HEK293 (cell line): ENCODE results near the gene STARD13.

ENCODE experiments used
- CTCF ChIA-PET: fragments of 350-600 bp; formaldehyde crosslinking; extraction: SDS; loops from one replicate; lab custom pipeline; 2021; ENCODE audit warnings: antibody characterized with exemption; lab: Yijun Ruan, JAX
- POLR2A ChIA-PET: fragments of 300-600 bp; formaldehyde crosslinking; extraction: SDS; loops from one replicate; lab custom pipeline; 2020; ENCODE audit warnings: antibody characterized with exemption, inconsistent platforms; lab: Yijun Ruan, JAX
- H3K27ac ChIP-seq: fragments of 200-500 bp; sonication (Bioruptor generic); 2 replicates; pipeline ENCODE4 v1.5.1; 2014; ENCODE audit warnings: low read depth, low read length, control low read depth, inconsistent platforms; ENCODE audit errors: extremely low read depth
- H3K36me3 ChIP-seq, 2 experiments: fragments of 200-500 bp in 1 of 2; sonication (Bioruptor generic) in 1 of 2; 1 replicate in 1 of 2; 2 replicates in 1 of 2; pipeline ENCODE4 v1.5.1; 2014 to 2017; ENCODE audit warnings: inconsistent platforms in 2 of 2, low read length in 2 of 2; ENCODE audit not compliant: control insufficient read depth in 2 of 2, insufficient read depth in 1 of 2
- H3K4me1 ChIP-seq: fragments of 200-500 bp; sonication (Bioruptor generic); 2 replicates; pipeline ENCODE4 v1.5.1; 2014; ENCODE audit warnings: mild to moderate bottlenecking, low read length, inconsistent platforms; ENCODE audit not compliant: control insufficient read depth, insufficient read depth
- H3K4me3 ChIP-seq: 2 replicates; pipeline ENCODE4 v1.5.1; 2011; ENCODE audit warnings: low read depth, mild to moderate bottlenecking, control low read depth, low read length, moderate library complexity
- H3K9me3 ChIP-seq: fragments of 200-500 bp; sonication (Bioruptor generic); 2 replicates; pipeline ENCODE4 v1.5.1; 2014; ENCODE audit warnings: low read depth, low read length, inconsistent platforms; ENCODE audit not compliant: control insufficient read depth, insufficient read depth
- BCL6B ChIP-seq: fragments of 450-650 bp; formaldehyde crosslinking; IDR thresholded peaks from 2 replicates; pipeline ENCODE4 v1.5.1; 2017; ENCODE audit warnings: missing biosample characterization, missing genetic modification characterization
- FEZF1 ChIP-seq: fragments of 450-650 bp; formaldehyde crosslinking; IDR thresholded peaks from 2 replicates; pipeline ENCODE4 v1.5.1; 2016; ENCODE audit warnings: missing biosample characterization, missing genetic modification characterization
- GFI1B ChIP-seq: fragments of 450-650 bp; formaldehyde crosslinking; IDR thresholded peaks from 2 replicates; pipeline ENCODE4 v1.5.1; 2016; ENCODE audit warnings: missing biosample characterization, missing genetic modification characterization
- KLF17 ChIP-seq: fragments of 450-650 bp; formaldehyde crosslinking; IDR thresholded peaks from 2 replicates; pipeline ENCODE4 v1.5.1; 2016; ENCODE audit warnings: missing biosample characterization, missing genetic modification characterization
- MYNN ChIP-seq: fragments of 450-650 bp; formaldehyde crosslinking; IDR thresholded peaks from 2 replicates; pipeline ENCODE4 v1.5.1; 2016; ENCODE audit warnings: missing biosample characterization, missing genetic modification characterization, borderline replicate concordance
- TCF7L2 ChIP-seq: IDR thresholded peaks from 2 replicates; pipeline ENCODE4 v1.6.1; 2011; ENCODE audit warnings: low read depth, mild to moderate bottlenecking, inconsistent platforms, low read length, moderate library complexity, borderline replicate concordance
- YY1 ChIP-seq: fragments of 450-650 bp; formaldehyde crosslinking; IDR thresholded peaks from 2 replicates; pipeline ENCODE4 v1.5.1; 2018; ENCODE audit warnings: missing biosample characterization, missing genetic modification characterization
- ZBTB8A ChIP-seq: fragments of 450-650 bp; formaldehyde crosslinking; IDR thresholded peaks from 2 replicates; pipeline ENCODE4 v1.5.1; 2016; ENCODE audit warnings: missing biosample characterization, missing genetic modification characterization
- ZFHX2 ChIP-seq: fragments of 450-650 bp; formaldehyde crosslinking; conservative IDR thresholded peaks from 2 replicates; pipeline ENCODE4 v1.5.1; 2016; ENCODE audit warnings: missing biosample characterization, missing genetic modification characterization
- ZIC2 ChIP-seq: fragments of 450-650 bp; formaldehyde crosslinking; IDR thresholded peaks from 2 replicates; pipeline ENCODE4 v1.5.1; 2016; ENCODE audit warnings: missing biosample characterization, missing genetic modification characterization
- ZNF146 ChIP-seq: fragments of 450-650 bp; formaldehyde crosslinking; IDR thresholded peaks from 2 replicates; pipeline ENCODE4 v1.5.1; 2016; ENCODE audit warnings: missing biosample characterization, missing genetic modification characterization
- ZNF16 ChIP-seq: fragments of 450-650 bp; formaldehyde crosslinking; IDR thresholded peaks from 2 replicates; pipeline ENCODE4 v1.5.1; 2016; ENCODE audit warnings: low read depth, missing biosample characterization, missing genetic modification characterization
- ZNF223 ChIP-seq: fragments of 450-650 bp; formaldehyde crosslinking; IDR thresholded peaks from 2 replicates; pipeline ENCODE4 v1.5.1; 2016; ENCODE audit warnings: missing biosample characterization, missing genetic modification characterization
- ZNF404 ChIP-seq: fragments of 450-650 bp; formaldehyde crosslinking; IDR thresholded peaks from 2 replicates; pipeline ENCODE4 v1.5.1; 2017; ENCODE audit warnings: missing biosample characterization, missing genetic modification characterization
- ZNF501 ChIP-seq: fragments of 450-650 bp; formaldehyde crosslinking; IDR thresholded peaks from 2 replicates; pipeline ENCODE4 v1.5.1; 2016; ENCODE audit warnings: missing biosample characterization, missing genetic modification characterization
- ZNF596 ChIP-seq: fragments of 450-650 bp; IDR thresholded peaks from 2 replicates; pipeline ENCODE4 v1.5.0; 2018; ENCODE audit warnings: missing biosample characterization, mild to moderate bottlenecking, missing genetic modification characterization, moderate library complexity
- ZNF654 ChIP-seq: fragments of 450-650 bp; formaldehyde crosslinking; IDR thresholded peaks from 2 replicates; pipeline ENCODE4 v1.5.1; 2016; ENCODE audit warnings: low read depth, missing biosample characterization, missing genetic modification characterization
- ZNF670 ChIP-seq: fragments of 450-650 bp; formaldehyde crosslinking; IDR thresholded peaks from 2 replicates; pipeline ENCODE4 v1.5.1; 2016; ENCODE audit warnings: missing biosample characterization, missing genetic modification characterization, low read depth
- TF ChIP-seq, protein P1 (sequence below): fragments of 450-650 bp; formaldehyde crosslinking; IDR thresholded peaks from 2 replicates; pipeline ENCODE4 v1.5.1; 2016; ENCODE audit warnings: missing biosample characterization, missing genetic modification characterization
- TF ChIP-seq, protein P2 (sequence below): fragments of 450-650 bp; formaldehyde crosslinking; IDR thresholded peaks from 2 replicates; pipeline ENCODE4 v1.5.1; 2016; ENCODE audit warnings: missing biosample characterization, missing genetic modification characterization

The STARD13 gene

DNA sequence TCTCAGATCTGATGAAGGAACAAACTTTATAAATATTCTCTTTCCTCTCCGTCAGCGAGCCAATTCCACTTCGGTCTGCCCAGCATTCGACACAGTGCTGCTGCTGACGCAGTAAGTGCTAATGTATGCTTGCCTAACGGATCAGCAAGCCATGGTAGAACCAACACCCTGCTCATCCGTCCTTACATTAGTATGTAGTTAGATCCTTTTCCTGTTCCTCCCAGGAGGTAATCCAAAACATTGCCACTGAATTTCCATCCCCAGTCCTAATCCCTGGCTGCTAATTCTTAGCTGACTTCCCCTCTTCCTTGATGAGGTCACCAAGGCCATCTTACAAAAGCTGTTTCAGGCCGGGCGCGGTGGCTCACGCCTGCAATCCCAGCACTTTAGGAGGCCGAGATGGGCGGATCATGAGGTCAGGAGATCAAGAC, 88.0 kb downstream of the STARD13 start:
- TF ChIP-seq BCL6B (no peak), ZNF596 (tag by site-specific recombination) (no peak), ZNF404 (tag by site-specific recombination) (no peak), YY1 (no peak), FEZF1 (tag by site-specific recombination) (no peak), ZNF654 (tag by site-specific recombination) (no peak), ZFHX2 (tag by site-specific recombination) (no peak)
- TF ChIP-seq, protein P1, sequence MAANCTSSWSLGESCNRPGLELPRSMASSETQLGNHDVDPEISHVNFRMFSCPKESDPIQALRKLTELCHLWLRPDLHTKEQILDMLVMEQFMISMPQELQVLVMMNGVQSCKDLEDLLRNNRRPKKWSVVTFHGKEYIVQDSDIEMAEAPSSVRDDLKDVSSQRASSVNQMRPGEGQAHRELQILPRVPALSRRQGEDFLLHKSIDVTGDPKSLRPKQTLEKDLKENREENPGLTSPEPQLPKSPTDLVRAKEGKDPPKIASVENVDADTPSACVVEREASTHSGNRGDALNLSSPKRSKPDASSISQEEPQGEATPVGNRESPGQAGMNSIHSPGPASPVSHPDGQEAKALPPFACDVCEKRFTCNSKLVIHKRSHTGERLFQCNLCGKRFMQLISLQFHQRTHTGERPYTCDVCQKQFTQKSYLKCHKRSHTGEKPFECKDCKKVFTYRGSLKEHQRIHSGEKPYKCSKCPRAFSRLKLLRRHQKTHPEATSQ, result no peak
- TF ChIP-seq, protein P2, sequence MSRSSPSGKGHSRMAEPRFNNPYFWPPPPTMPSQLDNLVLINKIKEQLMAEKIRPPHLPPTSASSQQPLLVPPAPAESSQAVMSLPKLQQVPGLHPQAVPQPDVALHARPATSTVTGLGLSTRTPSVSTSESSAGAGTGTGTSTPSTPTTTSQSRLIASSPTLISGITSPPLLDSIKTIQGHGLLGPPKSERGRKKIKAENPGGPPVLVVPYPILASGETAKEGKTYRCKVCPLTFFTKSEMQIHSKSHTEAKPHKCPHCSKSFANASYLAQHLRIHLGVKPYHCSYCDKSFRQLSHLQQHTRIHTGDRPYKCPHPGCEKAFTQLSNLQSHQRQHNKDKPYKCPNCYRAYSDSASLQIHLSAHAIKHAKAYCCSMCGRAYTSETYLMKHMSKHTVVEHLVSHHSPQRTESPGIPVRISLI (tag by site-specific recombination), result no peak
- TF ChIP-seq, all 188 proteins: peak for 0
- ChIA-PET POLR2A (no interaction called here), CTCF (interaction anchor here (0.6 kb wide), 1 partner anchor 1797 kb away, joined by 3 read pairs; no protein-coding TSS in a partner anchor)
- no peaks in the 10 kb centered on the region for H3K9me3 ChIP-seq
- no peak overlapping the region for H3K4me3 ChIP-seq
- H3K4me1 ChIP-seq, result peaks cover 9% of the 10 kb centered on the region
- H3K36me3 ChIP-seq, result no peaks in the 10 kb centered on the region
- no peak overlapping the region for H3K27ac ChIP-seq

DNA sequence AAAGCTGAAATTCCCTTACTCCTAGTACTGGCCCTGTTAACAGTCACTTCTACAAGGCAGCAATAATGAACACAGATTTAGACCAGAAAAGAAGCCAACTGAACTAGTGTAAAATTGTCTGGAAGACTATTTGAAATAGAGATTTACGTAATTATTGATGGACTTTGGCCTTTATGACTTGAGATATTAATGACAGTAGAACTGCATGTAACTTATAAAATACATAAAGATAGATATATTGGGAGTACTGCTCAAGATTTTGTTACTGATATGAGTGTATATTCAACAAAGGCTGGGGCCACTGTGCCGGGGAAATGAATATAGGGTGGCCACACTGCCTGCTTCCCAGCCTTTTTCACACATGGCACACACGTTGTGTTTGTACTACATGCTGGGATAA, 88.8 kb downstream of the STARD13 start:
- no peaks in the 10 kb centered on the region for H3K9me3 ChIP-seq
- POLR2A ChIA-PET, result no interaction called here
- H3K4me3 ChIP-seq, result no peak overlapping the region
- H3K36me3 ChIP-seq, result no peaks in the 10 kb centered on the region
- H3K4me1 ChIP-seq, result peaks cover 9% of the 10 kb centered on the region
- CTCF ChIA-PET, result interaction anchor here (0.6 kb wide), 1 partner anchor 402 kb away, joined by 3 read pairs; no protein-coding TSS in a partner anchor
- H3K27ac ChIP-seq, result no peak overlapping the region
- TF ChIP-seq TCF7L2 (no peak), ZIC2 (tag by site-specific recombination) (no peak), GFI1B (tag by site-specific recombination) (no peak), ZNF223 (tag by site-specific recombination) (no peak), ZNF670 (tag by site-specific recombination) (no peak), ZBTB8A (tag by site-specific recombination) (no peak), ZNF501 (no peak), ZNF146 (tag by site-specific recombination) (no peak), ZNF16 (no peak), MYNN (no peak), KLF17 (no peak)
